ENCODE measurements around the gene RAPGEF3.

The RAPGEF3 gene

GRCh38 chr12:47779301-47779942 is 20.7 kb upstream of the RAPGEF3 start:
- H3K79me1 ChIP-seq (ENCODE audit: low read length) = peaks cover 9% of the 10 kb centered on the region
- H4K8ac ChIP-seq (ENCODE audit: low read depth, low read length) = no peak overlapping the region
- H3K4me2 ChIP-seq (ENCODE audit: low read length) = no peak overlapping the region
- no CpG with 5 or more reads among the region's 19 CpGs for WGBS (ENCODE audit: extremely low coverage, insufficient coverage, insufficient read length)
- H3K36me3 ChIP-seq (ENCODE audit: control insufficient read depth in 1 of 2, insufficient read depth in 2 of 2, low read length in 2 of 2) = peaks cover 25 to 29% of the 10 kb centered on the region in 2 experiments
- peaks cover 2 to 16% of the 10 kb centered on the region in 2 experiments for H3K4me1 ChIP-seq (ENCODE audit: control insufficient read depth in 1 of 2, insufficient read depth in 2 of 2, low read length in 2 of 2)
- H3K14ac ChIP-seq (ENCODE audit: low read length) = no peak overlapping the region
- H2BK120ac ChIP-seq (ENCODE audit: insufficient read depth, low read length, poor library complexity) = no peak overlapping the region
- no peaks in the 10 kb centered on the region for H3K79me2 ChIP-seq (ENCODE audit: control insufficient read depth, insufficient read depth, low read length, poor library complexity)
- H4K12ac ChIP-seq (ENCODE audit: low read depth, low read length) = no peak overlapping the region
- no peak overlapping the region for H3K4ac ChIP-seq (ENCODE audit: low read depth, low read length)
- no peak overlapping the region for H3K4me3 ChIP-seq (ENCODE audit: low read depth, low read length)
- H3K27ac ChIP-seq (ENCODE audit: low read depth, low read length) = no peak overlapping the region
- H3K27me3 ChIP-seq (ENCODE audit: insufficient read depth, low read length) = no peaks in the 10 kb centered on the region
- no peak overlapping the region for H3K9ac ChIP-seq (ENCODE audit: low read length)
- no peak overlapping the region for H2AK5ac ChIP-seq (ENCODE audit: low read length)
- H3K9me3 ChIP-seq (ENCODE audit: insufficient read depth, low read depth, low read length) = no peaks in the 10 kb centered on the region
- DNase-seq = peak; percentile 87 to 96
- H2BK5ac ChIP-seq (ENCODE audit: low read depth, low read length, poor library complexity) = no peak overlapping the region
- H3K23ac ChIP-seq (ENCODE audit: low read length) = no peak overlapping the region
- H2AFZ ChIP-seq (ENCODE audit: insufficient read depth, low read length, poor library complexity) = no peak overlapping the region
- no peak overlapping the region for H2BK12ac ChIP-seq (ENCODE audit: low read length)
- no peak overlapping the region for H4K91ac ChIP-seq (ENCODE audit: low read depth, low read length)
- H3K18ac ChIP-seq (ENCODE audit: low read length) = no peak overlapping the region

- H4K8ac ChIP-seq (ENCODE audit: low read depth, low read length) = no peak overlapping the region
- no peak overlapping the region for H3K9ac ChIP-seq (ENCODE audit: low read length)
- DNase-seq = no peak
- peaks cover 9% of the 10 kb centered on the region for H3K79me1 ChIP-seq (ENCODE audit: low read length)
- H2BK12ac ChIP-seq (ENCODE audit: low read length) = no peak overlapping the region
- H3K18ac ChIP-seq (ENCODE audit: low read length) = no peak overlapping the region
- no peak overlapping the region for H3K23ac ChIP-seq (ENCODE audit: low read length)
- H2AK5ac ChIP-seq (ENCODE audit: low read length) = no peak overlapping the region
- peaks cover 2 to 17% of the 10 kb centered on the region in 2 experiments for H3K4me1 ChIP-seq (ENCODE audit: control insufficient read depth in 1 of 2, insufficient read depth in 2 of 2, low read length in 2 of 2)
- H4K91ac ChIP-seq (ENCODE audit: low read depth, low read length) = no peak overlapping the region
- H3K9me3 ChIP-seq (ENCODE audit: insufficient read depth, low read depth, low read length) = no peaks in the 10 kb centered on the region
- H3K79me2 ChIP-seq (ENCODE audit: control insufficient read depth, insufficient read depth, low read length, poor library complexity) = no peaks in the 10 kb centered on the region
- peaks cover 19 to 23% of the 10 kb centered on the region in 2 experiments for H3K36me3 ChIP-seq (ENCODE audit: control insufficient read depth in 1 of 2, insufficient read depth in 2 of 2, low read length in 2 of 2)
- H3K4me2 ChIP-seq (ENCODE audit: low read length) = no peak overlapping the region
- H3K27ac ChIP-seq (ENCODE audit: low read depth, low read length) = no peak overlapping the region
- H3K14ac ChIP-seq (ENCODE audit: low read length) = no peak overlapping the region
- peaks cover 1% of the 10 kb centered on the region for H3K27me3 ChIP-seq (ENCODE audit: insufficient read depth, low read length)
- no peak overlapping the region for H2AFZ ChIP-seq (ENCODE audit: insufficient read depth, low read length, poor library complexity)
- no peak overlapping the region for H4K12ac ChIP-seq (ENCODE audit: low read depth, low read length)
- no peak overlapping the region for H3K4me3 ChIP-seq (ENCODE audit: low read depth, low read length)
- H3K4ac ChIP-seq (ENCODE audit: low read depth, low read length) = no peak overlapping the region
- no peak overlapping the region for H2BK5ac ChIP-seq (ENCODE audit: low read depth, low read length, poor library complexity)
- H2BK120ac ChIP-seq (ENCODE audit: insufficient read depth, low read length, poor library complexity) = no peak overlapping the region
- no CpG with 5 or more reads among the region's 14 CpGs for WGBS (ENCODE audit: extremely low coverage, insufficient coverage, insufficient read length)
Measured at GRCh38 chr12:47778881-47779280, 20.2 kb upstream of the RAPGEF3 start.

GRCh38 chr12:47777741-47778558 is 19.3 kb upstream of the RAPGEF3 start:
- Histone ChIP-seq H4K8ac (ENCODE audit: low read depth, low read length) (no peak overlapping the region), H2BK5ac (ENCODE audit: low read depth, low read length, poor library complexity) (no peak overlapping the region)
- WGBS (ENCODE audit: extremely low coverage, insufficient coverage, insufficient read length) = no CpG with 5 or more reads among the region's 9 CpGs

GRCh38 chr12:47777151-47777550 is 18.5 kb upstream of the RAPGEF3 start:
- peaks cover 14% of the 10 kb centered on the region for H3K79me1 ChIP-seq (ENCODE audit: low read length)

More at GRCh38 chr12:47777741-47778558, 19.3 kb upstream of the RAPGEF3 start:
- Histone ChIP-seq H3K36me3 (ENCODE audit: control insufficient read depth in 1 of 2, insufficient read depth in 2 of 2, low read length in 2 of 2) (peaks cover 10 to 14% of the 10 kb centered on the region in 2 experiments), H3K4me1 (ENCODE audit: control insufficient read depth in 1 of 2, insufficient read depth in 2 of 2, low read length in 2 of 2) (peaks cover 6 to 21% of the 10 kb centered on the region in 2 experiments), H3K79me2 (ENCODE audit: control insufficient read depth, insufficient read depth, low read length, poor library complexity) (no peaks in the 10 kb centered on the region), H4K12ac (ENCODE audit: low read depth, low read length) (no peak overlapping the region), H3K4ac (ENCODE audit: low read depth, low read length) (no peak overlapping the region), H3K18ac (ENCODE audit: low read length) (no peak overlapping the region), H3K9ac (ENCODE audit: low read length) (no peak overlapping the region), H3K14ac (ENCODE audit: low read length) (no peak overlapping the region), H2BK12ac (ENCODE audit: low read length) (no peak overlapping the region), H3K4me3 (ENCODE audit: low read depth, low read length) (no peak overlapping the region), H3K27me3 (ENCODE audit: insufficient read depth, low read length) (peaks cover 8% of the 10 kb centered on the region), H2BK120ac (ENCODE audit: insufficient read depth, low read length, poor library complexity) (no peak overlapping the region), H2AK5ac (ENCODE audit: low read length) (no peak overlapping the region), H4K91ac (ENCODE audit: low read depth, low read length) (no peak overlapping the region), H3K27ac (ENCODE audit: low read depth, low read length) (no peak overlapping the region), H2AFZ (ENCODE audit: insufficient read depth, low read length, poor library complexity) (no peak overlapping the region), H3K4me2 (ENCODE audit: low read length) (no peak overlapping the region), H3K79me1 (ENCODE audit: low read length) (peaks cover 14% of the 10 kb centered on the region), H3K9me3 (ENCODE audit: insufficient read depth, low read depth, low read length) (no peaks in the 10 kb centered on the region), H3K23ac (ENCODE audit: low read length) (no peak overlapping the region)
- DNase-seq = peak; percentile 25 to 60

More at GRCh38 chr12:47777151-47777550, 18.5 kb upstream of the RAPGEF3 start:
- Histone ChIP-seq H2BK120ac (ENCODE audit: insufficient read depth, low read length, poor library complexity) (peak overlapping the region; percentile 64), H3K9me3 (ENCODE audit: insufficient read depth, low read depth, low read length) (no peaks in the 10 kb centered on the region), H3K9ac (ENCODE audit: low read length) (no peak overlapping the region), H4K12ac (ENCODE audit: low read depth, low read length) (no peak overlapping the region), H3K14ac (ENCODE audit: low read length) (peak overlapping the region; percentile 41), H3K23ac (ENCODE audit: low read length) (no peak overlapping the region), H3K4ac (ENCODE audit: low read depth, low read length) (no peak overlapping the region), H3K4me2 (ENCODE audit: low read length) (no peak overlapping the region), H3K27me3 (ENCODE audit: insufficient read depth, low read length) (peaks cover 8% of the 10 kb centered on the region), H4K8ac (ENCODE audit: low read depth, low read length) (peak overlapping the region; percentile 49), H4K91ac (ENCODE audit: low read depth, low read length) (peak overlapping the region; percentile 64), H3K36me3 (ENCODE audit: control insufficient read depth in 1 of 2, insufficient read depth in 2 of 2, low read length in 2 of 2) (peaks cover 4 to 7% of the 10 kb centered on the region in 2 experiments), H3K4me1 (ENCODE audit: control insufficient read depth in 1 of 2, insufficient read depth in 2 of 2, low read length in 2 of 2) (peaks cover 6 to 21% of the 10 kb centered on the region in 2 experiments), H2AFZ (ENCODE audit: insufficient read depth, low read length, poor library complexity) (peak overlapping the region; percentile 40), H3K18ac (ENCODE audit: low read length) (peak overlapping the region; percentile 50), H2BK5ac (ENCODE audit: low read depth, low read length, poor library complexity) (no peak overlapping the region), H3K79me2 (ENCODE audit: control insufficient read depth, insufficient read depth, low read length, poor library complexity) (no peaks in the 10 kb centered on the region), H3K4me3 (ENCODE audit: low read depth, low read length) (no peak overlapping the region), H2BK12ac (ENCODE audit: low read length) (peak overlapping the region; percentile 67), H3K27ac (ENCODE audit: low read depth, low read length) (no peak overlapping the region), H2AK5ac (ENCODE audit: low read length) (peak overlapping the region; percentile 55)
- WGBS (ENCODE audit: extremely low coverage, insufficient coverage, insufficient read length) = no CpG with 5 or more reads among the region's 1 CpG
- no peak for DNase-seq

Measured in trophoblast cell (in vitro differentiated cells and primary cell).